Measurements from ENCODE around the gene SFSWAP.

- no peak for TF ChIP-seq RAD21 (IDR thresholded peaks at IDR 0.05 in 1 of 2, conservative IDR thresholded peaks at IDR 0.05 in 1 of 2; ENCODE audit: low read depth in 2 of 2, low read length in 2 of 2)
- TF ChIP-seq, protein P1, sequence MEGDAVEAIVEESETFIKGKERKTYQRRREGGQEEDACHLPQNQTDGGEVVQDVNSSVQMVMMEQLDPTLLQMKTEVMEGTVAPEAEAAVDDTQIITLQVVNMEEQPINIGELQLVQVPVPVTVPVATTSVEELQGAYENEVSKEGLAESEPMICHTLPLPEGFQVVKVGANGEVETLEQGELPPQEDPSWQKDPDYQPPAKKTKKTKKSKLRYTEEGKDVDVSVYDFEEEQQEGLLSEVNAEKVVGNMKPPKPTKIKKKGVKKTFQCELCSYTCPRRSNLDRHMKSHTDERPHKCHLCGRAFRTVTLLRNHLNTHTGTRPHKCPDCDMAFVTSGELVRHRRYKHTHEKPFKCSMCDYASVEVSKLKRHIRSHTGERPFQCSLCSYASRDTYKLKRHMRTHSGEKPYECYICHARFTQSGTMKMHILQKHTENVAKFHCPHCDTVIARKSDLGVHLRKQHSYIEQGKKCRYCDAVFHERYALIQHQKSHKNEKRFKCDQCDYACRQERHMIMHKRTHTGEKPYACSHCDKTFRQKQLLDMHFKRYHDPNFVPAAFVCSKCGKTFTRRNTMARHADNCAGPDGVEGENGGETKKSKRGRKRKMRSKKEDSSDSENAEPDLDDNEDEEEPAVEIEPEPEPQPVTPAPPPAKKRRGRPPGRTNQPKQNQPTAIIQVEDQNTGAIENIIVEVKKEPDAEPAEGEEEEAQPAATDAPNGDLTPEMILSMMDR (IDR thresholded peaks at IDR 0.05; ENCODE audit: control extremely low read depth in 1 of 3, insufficient read depth in 1 of 3, low read depth in 1 of 3, low read length in 3 of 3) = no peak
- TF ChIP-seq SIX5 (IDR thresholded peaks at IDR 0.05; ENCODE audit: low read depth, low read length) = no peak
- TF ChIP-seq, protein P2, sequence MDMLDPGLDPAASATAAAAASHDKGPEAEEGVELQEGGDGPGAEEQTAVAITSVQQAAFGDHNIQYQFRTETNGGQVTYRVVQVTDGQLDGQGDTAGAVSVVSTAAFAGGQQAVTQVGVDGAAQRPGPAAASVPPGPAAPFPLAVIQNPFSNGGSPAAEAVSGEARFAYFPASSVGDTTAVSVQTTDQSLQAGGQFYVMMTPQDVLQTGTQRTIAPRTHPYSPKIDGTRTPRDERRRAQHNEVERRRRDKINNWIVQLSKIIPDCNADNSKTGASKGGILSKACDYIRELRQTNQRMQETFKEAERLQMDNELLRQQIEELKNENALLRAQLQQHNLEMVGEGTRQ (IDR thresholded peaks at IDR 0.05; ENCODE audit: low read length) = no peak
- no peak for TF ChIP-seq CHD2 (IDR thresholded peaks at IDR 0.05; ENCODE audit: low read length)
- TF ChIP-seq EZH2 (IDR thresholded peaks at IDR 0.05; ENCODE audit: low read depth, low read length, severe bottlenecking) = no peak
- no peak for TF ChIP-seq CHD1 (IDR thresholded peaks at IDR 0.05; ENCODE audit: low read depth, low read length)
- TF ChIP-seq ASH2L (IDR thresholded peaks at IDR 0.05; ENCODE audit: low read length) = no peak
- no peak for TF ChIP-seq SP1 (IDR thresholded peaks at IDR 0.05; ENCODE audit: low read depth, low read length)
- no peak for TF ChIP-seq EP300 (IDR thresholded peaks at IDR 0.05; ENCODE audit: borderline replicate concordance in 1 of 2, low read depth in 2 of 2, low read length in 2 of 2)
- no peak for TF ChIP-seq POLR2AphosphoS5 (IDR thresholded peaks at IDR 0.05; ENCODE audit: low read depth, low read length)
- no peak for TF ChIP-seq SIN3A (conservative IDR thresholded peaks at IDR 0.05 in 1 of 2, IDR thresholded peaks at IDR 0.05 in 1 of 2; ENCODE audit: low read depth in 1 of 2, low read length in 2 of 2)
- no peak for TF ChIP-seq SAP30 (IDR thresholded peaks at IDR 0.05; ENCODE audit: insufficient read depth, insufficient replicate concordance, low read length)
Observed at GRCh38 chr12:131825146-131825892, 114.4 kb downstream of the SFSWAP start.
